Activated T-cell treated with anti-CD3 and anti-CD28 coated beads for 24 hours (primary cell): ENCODE data around the gene FAM3D.
"Not testable (repeated sequence)": the region's sequence is repeated elsewhere in the genome, so short reads cannot be mapped to it uniquely, and the experiment has no call there.

Experiments
- DNase-seq: peaks from one replicate; pipeline ENCODE4 v3.0.0-alpha.2; 2020; ENCODE audit warnings: low read depth

The FAM3D gene, protein sequence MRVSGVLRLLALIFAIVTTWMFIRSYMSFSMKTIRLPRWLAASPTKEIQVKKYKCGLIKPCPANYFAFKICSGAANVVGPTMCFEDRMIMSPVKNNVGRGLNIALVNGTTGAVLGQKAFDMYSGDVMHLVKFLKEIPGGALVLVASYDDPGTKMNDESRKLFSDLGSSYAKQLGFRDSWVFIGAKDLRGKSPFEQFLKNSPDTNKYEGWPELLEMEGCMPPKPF

DNA sequence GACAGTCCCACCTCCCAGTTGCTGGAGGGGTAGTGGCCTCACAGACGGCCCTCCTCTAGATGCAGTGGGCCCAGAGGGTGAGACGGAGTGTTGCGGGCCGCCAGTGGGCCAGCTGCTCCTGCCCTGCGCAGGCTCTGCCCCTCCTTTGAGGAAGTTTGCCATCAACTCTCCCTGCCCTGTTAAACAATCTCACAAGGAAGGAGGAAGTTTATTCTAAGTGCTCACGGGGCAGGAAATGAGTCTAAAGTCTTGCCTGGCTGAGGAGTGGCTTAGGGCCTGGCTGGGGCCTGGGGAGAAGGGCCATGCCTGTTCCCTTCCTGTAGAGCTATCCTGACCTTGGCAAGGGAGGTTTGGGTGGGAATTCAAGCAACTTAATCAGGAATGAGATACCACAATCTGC lies at the start of gene FAM3D:
Gene FAM3D (minus strand): TSS at position 92 of the 400 bp plus-strand sequence. CDS start 11,211 bp downstream, outside the sequence.
- no peak for DNase-seq

DNA sequence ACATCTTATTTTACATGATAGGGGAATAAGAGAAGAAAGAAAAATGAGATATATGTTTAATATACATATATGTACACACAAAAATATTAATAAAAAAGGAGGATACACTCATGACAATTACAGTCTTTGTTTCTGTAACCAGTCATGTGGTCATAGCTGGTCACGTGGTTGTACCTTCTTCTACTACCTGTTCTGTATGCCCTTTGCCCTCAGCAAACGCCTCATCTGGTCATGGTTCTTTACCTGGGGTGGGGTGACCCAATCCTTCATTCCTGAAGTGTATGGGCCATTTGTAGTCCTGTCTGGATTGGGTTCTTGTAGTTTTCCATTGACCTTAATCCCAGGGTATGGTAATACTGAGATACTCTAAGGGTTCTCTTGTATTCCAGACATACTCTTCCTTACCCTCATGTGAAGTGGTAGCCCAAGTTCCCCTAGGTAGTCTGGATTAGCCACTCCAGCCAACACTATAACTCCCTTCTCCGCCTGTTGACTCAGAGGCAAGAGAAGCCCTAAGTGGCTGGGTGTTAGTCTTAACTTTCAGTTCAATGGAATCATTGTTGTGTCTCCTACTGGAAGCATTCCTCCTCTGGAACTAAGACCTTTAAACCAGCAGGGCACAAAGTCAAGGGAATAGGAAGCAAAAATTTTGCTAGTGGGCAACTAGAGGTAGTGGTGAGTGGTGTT lies 47.3 kb upstream of the FAM3D start:
- DNase-seq = no peak

DNA sequence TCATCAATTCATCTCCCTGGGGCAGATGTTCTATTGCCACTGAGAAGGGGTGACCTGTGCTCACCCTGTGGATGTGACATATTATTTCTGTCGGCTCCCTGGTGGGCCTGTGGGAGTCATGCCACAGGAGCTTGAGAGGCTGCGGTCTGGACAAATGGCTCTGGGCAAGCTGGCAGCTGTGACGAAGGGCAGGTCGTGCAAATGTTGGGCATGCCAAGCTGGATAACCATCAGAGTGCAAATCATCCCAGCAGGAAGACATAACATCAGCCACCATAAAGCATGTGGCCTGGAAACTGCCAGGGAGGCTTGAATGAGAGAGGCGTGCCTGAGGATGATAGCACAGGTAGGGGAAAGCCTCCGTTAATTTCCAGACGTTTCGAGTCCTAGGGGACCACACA lies 45.3 kb upstream of the FAM3D start:
- DNase-seq = no peak

DNA sequence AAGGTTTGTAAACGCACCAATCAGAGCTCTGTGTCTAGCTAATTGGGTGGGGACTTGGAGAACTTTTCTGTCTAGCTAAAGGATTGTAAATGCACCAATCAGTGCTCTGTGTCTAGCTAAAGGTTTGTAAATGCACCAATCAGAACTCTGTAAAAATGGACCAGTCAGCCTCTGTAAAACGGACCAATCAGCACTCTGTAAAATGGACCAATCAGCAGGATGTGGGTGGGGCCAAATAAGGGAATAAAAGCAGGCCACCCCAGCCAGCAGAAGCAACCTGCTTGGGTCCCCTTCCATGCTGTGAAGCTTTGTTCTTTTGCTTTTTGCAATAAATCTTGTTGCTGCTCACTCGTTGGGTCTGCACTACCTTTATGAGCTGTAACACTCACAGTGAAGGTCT lies 42.4 kb upstream of the FAM3D start:
- DNase-seq = not testable (repeated sequence)

DNA sequence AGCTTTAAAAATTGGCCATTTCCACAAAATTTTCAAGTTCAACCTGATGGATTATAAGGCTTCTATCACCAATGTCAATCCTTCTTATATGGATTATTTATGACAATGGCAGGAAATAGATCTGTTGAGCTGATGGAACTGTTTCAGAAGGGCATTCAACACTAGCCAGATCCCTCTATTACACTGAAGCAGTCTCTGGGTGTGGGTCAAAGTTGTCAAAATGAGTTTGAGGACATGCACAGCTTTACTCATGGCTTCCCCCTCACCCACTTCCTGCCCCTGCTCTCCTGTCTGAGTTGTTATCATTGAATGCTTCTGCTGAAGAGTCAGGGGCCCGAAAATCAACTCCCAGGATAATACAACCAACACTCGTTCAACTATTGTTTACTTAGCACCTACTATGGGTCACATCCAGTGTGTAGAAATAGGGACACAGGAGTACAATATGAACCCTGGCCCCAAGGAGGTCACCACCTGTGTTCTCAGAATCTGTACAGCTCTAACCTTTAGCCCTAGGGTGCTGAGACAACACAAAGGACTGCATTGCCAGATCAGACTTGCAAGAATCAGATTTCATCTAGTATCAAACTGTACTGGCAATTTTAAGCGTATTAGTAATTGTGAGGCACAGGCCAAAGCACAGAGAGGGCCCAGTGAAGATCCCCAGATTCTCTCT lies 41.7 kb upstream of the FAM3D start:
- no peak for DNase-seq

DNA sequence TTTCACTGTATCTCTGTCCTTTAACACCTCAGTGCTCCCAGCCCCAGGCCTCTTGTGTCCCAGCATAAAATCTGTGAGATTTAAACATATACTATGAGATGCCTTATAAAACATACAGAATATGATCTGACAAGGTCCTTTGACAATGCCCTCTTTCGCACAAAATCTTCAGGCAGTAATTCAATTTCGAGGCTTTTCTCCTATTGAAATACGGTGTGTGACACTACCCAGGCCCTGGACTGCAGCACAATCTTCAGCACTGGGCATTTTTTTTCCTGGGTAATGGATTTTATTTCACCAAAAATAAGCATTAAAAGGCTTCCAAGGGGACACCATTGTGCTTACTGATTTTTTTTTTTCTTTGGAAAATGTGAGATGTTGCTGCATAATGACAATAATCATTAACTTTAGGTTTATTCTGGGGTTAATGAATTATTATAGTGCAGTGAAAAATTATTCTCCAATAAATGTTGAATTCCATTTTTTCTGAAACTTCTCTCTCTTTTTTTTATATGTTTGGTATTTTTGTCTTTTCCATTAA lies 40.9 kb upstream of the FAM3D start:
- DNase-seq = no peak

DNA sequence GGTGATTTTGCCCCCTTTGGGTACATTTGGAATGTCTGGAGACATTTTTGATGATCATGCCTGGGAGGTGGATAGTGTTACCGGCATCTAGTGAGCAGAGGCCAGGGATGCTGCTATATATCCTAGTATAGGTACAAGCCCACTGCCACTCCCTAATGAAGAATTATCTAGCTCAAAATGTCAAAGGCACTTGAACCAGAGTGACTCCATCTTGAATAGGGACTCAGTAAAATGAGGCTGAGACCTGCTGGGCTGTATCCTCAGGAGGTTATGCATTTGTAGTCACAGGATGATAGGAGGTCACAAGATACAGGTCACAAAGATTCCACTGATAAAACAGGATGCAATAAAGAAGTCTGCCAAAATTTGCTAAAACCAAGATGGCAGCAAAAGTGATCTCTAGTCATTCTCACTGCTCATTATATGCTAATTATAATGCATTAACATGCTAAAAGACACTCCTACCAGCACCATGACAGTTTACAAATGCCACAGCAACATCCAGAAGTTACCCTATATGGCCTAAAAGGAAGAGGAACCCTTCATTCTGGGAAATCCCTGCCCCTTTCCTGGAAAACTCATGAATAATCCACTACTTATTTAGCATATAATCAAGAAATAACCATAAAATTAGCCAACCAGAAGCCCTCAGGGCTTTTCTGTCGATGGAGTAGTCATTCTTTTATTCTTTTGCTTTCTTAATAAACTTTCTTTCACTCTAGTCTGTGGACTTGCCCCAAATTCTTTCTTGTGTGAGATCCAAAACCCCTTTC lies 40.0 kb upstream of the FAM3D start:
- DNase-seq = no peak

DNA sequence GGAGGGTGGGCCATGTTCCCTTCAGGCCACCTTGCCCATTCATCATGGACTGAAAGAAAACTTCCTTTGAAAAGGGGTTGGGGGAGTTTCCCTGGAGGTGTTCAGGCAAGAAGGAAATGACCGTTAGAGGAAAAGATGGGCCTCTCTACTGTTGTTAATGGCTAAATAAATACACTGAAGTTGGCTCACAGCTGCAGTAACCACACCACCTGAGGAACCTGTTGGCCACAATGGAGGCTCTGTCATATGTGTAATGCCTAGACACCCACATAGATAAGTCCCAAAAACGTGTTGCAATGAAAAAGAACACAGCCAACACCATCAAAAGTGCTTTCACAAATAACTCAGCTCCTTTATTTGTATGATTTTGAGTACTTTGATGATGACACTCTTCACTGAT lies 38.2 kb upstream of the FAM3D start:
- DNase-seq = no peak

DNA sequence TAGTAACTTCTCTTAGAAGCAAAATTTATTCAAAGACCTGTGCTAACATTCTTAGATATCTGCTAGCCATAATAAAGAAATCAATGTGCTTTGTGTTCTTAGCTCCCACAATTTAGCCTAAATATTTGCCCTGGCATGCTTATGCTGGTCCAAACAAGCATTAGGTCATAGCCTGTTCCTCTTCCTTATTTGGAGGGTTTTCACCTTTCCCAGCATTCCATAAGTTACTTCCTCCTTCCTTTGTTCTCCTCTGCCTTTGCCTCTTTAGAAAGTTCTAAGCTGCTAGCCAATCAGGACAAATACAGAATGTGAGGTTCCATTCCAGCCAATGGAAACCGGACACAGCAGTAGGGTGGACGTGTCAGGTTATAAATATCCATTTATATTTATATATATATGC lies 37.7 kb upstream of the FAM3D start:
- DNase-seq = not testable (repeated sequence)

DNA sequence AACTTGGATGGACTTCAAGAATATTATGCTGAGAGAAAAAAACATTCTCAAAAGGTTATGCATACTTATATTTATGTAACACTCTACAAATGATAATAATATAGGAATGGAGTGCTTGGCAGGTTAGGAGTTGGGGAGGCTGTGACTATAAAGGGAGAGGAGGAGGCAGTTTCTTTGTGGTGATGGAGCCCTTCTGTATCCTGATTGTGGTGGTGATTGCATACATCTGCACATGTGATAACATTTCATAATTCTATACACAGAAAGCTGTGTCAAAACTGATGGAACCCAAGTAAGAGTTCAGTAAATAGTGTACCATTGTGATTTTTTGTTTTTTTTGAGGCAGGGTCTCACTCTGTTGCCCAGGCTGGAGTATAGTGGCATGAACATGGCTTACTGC lies 31.7 kb upstream of the FAM3D start:
- DNase-seq = no peak

DNA sequence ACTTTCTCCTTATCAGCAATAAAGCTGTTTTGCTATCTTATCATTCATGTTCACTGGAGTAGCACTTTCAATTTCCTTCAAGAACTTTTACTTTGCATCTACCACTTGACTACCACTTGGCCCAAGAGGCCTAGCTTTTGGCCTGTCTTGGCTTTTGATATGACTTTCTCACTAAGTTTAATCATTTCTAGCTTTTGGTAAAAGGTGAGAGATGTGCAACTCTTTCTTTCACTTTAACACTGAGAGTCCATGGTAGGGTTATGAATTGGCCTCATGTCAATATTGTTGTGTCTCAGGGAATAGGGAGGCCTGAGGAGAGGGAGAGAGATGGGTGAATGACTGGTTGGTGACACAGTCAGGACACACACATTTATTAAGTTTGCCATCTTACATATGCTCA lies 31.0 kb upstream of the FAM3D start:
- DNase-seq = no peak

DNA sequence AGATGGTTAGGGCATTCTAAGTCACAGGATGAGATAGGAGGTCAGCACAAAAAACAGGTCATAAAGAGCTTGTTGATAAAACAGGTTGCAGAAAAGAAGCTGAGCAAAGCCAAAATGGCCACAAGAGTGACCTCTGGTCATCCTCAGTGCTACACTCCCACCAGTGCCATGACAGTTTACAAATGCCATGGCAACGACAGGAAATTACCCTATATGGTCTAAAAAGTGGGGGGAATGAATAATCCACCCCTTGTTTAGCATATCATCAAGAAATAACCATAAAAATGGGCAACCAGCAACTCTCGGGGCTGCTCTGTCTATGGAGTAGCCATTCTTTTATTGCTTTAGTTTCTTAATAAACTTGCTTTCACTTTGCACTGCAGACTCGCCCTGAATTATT lies 30.2 kb upstream of the FAM3D start:
- not testable (repeated sequence) for DNase-seq

DNA sequence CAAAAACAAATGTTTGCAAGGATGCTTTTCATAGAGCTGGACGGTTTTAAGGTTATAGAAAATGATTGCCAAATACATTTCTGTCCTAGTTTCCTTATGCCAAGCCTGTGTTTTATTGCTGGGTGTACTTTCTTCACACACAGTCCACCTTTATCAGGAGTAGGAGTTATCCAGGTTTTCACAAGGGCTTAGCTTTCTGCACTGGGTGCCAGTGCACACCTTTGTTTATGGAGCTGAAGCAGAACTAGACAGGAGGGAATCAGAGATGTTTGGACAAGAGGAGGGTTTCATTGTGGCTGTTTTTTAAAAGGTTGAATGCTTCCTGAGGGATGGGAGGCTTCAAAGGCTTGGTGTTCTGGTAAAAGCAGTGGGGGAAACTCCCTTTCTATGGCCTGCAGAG lies 29.5 kb upstream of the FAM3D start:
- DNase-seq = no peak

DNA sequence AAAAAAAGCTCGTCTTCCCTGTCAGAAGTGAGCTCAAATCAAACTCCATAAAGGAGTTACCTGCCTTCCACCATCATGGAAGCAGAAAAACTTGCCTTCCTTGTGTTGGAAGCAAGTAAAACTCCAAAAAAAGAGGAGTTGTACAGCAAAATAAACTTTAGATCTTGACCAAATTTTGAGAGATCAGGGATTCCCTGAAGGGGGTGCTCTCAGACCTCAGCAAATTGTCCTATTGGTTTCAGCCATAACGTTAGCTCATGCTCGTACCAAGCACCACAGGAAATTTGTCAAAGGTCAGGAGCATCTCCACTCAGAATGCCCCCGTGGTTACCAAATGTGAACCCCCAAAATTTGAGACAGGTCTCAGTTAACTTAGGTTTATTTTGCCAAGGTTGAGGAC lies 28.7 kb upstream of the FAM3D start:
- DNase-seq = not testable (repeated sequence)

DNA sequence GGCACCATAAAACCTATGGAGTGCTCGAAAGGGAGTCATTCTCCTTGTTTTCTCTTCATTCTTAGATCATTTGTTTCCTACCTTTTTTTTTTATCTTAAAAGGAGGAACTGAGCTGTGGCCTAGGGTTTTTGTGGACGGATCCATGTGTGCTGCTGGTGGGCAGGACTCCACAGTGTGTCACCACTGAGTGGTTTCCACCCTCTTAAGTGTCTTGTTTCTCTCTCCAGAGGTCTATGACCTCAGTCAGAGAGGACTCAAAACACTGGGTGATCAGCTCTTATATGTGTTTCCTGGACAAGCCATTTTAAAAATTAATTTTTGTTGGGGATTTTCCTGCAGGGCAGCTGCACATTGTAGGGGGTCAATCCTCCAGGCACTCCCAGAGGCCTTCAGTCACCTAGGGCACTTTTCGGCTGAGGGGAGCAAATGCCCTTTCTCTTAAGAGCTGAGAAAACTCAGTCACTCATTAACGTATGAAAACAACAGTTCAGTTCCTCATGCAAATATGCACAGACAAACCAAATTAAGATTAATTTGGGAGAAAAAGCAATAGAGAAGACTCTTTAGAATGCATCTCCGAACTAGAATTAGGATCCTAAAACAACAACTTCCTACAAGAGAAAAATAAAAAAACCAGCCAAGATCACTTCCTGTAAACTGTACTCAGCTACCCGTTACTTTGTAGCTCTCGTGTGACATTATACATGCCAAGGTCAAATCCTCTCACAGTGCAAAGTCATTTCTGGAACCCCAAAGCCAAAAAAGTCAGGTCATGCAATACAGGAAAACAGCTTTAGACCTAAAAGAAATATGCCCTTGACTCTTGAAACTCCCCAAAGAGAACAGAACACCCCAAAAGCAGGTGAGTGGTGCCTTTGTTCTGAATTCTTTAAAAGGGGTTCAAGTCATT lies 27.6 kb upstream of the FAM3D start:
- no peak for DNase-seq

DNA sequence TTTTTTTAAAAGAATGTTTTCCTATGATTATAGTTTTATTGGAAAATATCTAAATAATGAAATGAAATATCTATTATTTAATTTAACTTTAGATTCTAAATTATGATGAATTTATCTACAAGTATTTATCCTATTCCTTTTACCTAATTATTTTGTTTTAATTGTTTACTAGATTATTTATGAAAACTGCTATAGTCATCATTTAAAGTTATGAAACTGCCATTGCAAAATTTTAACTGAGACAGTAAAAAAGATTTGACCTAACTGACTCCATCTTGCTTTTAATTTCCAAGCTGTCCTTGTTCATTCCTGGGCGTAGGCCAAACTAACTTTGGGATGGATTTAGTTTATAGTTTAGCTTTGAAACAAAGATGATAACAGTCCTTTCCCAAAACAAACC lies 25.9 kb upstream of the FAM3D start:
- DNase-seq = no peak

DNA sequence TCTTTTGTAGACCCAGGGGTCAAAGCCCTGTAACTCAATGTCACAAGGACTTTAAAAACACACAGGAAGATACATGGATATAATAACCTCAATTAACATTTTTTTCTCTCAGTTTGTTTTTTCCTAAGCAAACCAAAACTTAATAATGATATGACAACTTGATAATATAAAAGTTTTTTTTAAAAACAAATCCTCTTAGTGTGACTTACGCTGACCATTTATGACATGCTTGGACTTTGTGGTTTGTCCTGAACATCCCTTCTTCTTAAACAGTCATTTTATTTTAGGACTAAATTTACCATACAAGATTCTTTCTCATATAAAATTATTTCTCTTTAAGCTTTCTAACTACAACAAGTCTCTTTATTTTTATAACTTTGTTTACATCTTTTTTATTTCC lies 25.4 kb upstream of the FAM3D start:
- no peak for DNase-seq

DNA sequence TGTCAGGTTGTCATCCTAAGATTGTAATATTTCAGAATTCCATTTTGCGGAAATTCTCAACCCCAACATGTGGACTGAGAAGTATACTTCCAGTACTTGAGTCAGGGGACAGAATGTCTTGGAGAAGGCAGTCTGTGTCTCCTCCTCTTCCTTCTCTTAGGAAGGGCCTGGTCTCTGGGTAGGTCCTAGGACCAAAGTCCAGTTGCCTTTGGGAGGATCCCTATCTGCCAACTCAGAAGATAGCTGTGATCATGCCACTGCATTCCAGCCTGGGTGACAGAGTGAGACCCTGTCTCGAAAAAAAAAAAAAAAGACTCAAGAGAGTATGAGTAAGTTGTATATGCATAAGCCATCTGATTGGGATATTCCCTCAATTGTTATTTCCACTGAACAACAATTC lies 23.9 kb upstream of the FAM3D start:
- no peak for DNase-seq

DNA sequence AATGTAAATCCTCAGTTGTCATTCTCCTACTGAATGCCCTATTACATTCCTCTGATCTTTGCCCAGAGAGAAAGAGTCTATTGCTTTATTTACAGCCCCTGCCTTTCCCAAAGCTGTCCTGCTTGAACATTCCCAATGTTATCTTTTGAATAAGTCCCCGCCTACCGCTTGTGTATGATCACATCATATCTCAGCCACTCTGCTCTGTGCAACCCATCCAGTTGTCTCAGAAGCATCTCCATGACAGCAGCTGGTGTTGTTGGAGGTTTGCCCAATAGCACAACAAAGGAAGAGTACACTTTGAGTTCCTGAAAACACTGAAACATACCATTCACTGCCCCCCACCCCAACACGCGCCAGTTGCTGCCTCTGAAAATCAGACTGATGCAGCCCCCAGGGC lies 22.0 kb upstream of the FAM3D start:
- DNase-seq = no peak

DNA sequence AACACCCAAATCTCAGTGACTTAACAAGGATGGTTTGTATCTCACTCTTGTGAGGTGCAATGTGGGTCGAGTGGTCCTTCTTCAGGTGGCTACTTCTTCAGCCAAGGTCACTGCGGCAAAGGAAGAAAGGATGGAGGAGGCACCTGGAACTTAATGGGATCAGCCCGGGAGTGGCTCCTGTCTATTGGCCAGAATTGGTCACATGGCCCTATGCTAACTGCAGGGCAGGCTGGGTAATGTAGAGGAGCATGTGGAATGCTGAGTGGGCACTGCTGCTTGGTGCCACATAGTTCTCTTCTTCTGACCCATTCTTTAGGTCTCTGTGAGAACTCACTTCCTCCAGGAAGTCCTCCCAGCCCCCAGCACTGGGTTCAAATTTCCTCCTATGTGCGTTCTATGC lies 20.3 kb upstream of the FAM3D start:
- DNase-seq = no peak

DNA sequence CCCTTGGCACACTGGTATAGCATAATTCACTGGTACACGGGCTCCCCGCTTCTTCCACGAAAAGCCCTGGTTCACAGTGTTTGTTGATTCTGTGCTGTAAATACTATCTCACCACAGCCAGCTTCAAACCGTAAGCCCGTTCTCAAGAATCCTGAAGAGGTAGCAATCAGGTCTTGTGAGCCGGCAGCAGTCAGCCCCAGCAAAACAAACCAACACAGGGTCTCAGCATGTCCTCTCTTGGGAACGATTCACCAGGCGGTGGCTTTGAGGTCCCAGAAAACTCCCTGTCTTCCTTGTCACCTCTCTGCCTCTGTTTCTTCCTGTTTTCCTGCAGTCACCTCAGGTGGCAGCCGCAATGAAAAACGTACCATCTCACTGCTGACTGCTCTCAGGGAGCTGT lies 19.1 kb upstream of the FAM3D start:
- DNase-seq = no peak
